ENCODE data around the gene PCSK6. TPM values are rescaled to one million over a fixed set of nuclear protein-coding genes. Genes with fewer than 3 reads are reported as not detected.
A peak's percentile ranks its signal among the peaks of the same experiment; 100 is the strongest.

The PCSK6 gene
- total and polyA plus RNA-seq, 5 experiments from 2014 or later = 0.04 to 6.7 (median 1.3) TPM

GRCh38 chr15:101329309-101329863 lies 160.1 kb downstream of the PCSK6 start:
- H3K36me3 Mint-ChIP-seq = peaks cover 0 to 6% (median 4%) of the 10 kb centered on the region in 3 donors
- no peak for DNase-seq
- H3K4me1 Mint-ChIP-seq = peaks cover 8 to 26% (median 13%) of the 10 kb centered on the region in 4 donors
- POLR2A ChIA-PET = no interaction called here
- H3K27ac Mint-ChIP-seq = no peak overlapping the region
- H3K4me3 Mint-ChIP-seq = no peak overlapping the region
- peaks cover 0 to 22% (median 7%) of the 10 kb centered on the region in 5 donors for H3K27me3 Mint-ChIP-seq
- no peak for ATAC-seq
- peaks cover 0 to 19% (median 8%) of the 10 kb centered on the region in 9 donors for H3K9me3 Mint-ChIP-seq

- DNase-seq (no peak), ATAC-seq (no peak)
- POLR2A ChIA-PET = no interaction called here
- H3K4me1 Mint-ChIP-seq = peaks cover under 1 to 17% (median 5%) of the 10 kb centered on the region in 4 donors
- H3K9me3 Mint-ChIP-seq = peaks cover 0 to 9% (median 3%) of the 10 kb centered on the region in 9 donors
- peaks cover 0 to 24% (median 14%) of the 10 kb centered on the region in 5 donors for H3K27me3 Mint-ChIP-seq
- peak overlapping the region in 1 of 10 donors; percentile 41 for H3K27ac Mint-ChIP-seq
- peak overlapping the region in 1 of 10 donors; percentile 54 for H3K4me3 Mint-ChIP-seq
- H3K36me3 Mint-ChIP-seq = peaks cover 0 to 2% (median 0%) of the 10 kb centered on the region in 3 donors
These were observed 161.5 kb downstream of the PCSK6 start for GRCh38 chr15:101328001-101328400.

GRCh38 chr15:101327147-101327740 lies 162.3 kb downstream of the PCSK6 start:
- POLR2A ChIA-PET = no interaction called here
- Mint-ChIP-seq H3K4me1 (peaks cover 0 to 9% (median 2%) of the 10 kb centered on the region in 4 donors), H3K9me3 (peaks cover 0 to 4% (median 0%) of the 10 kb centered on the region in 9 donors), H3K36me3 (no peaks in the 10 kb centered on the region), H3K27me3 (peaks cover 0 to 24% (median 14%) of the 10 kb centered on the region in 5 donors), H3K4me3 (no peak overlapping the region), H3K27ac (no peak overlapping the region)
- ATAC-seq (no peak), DNase-seq (no peak)

- POLR2A ChIA-PET = no interaction called here
These were observed 162.9 kb downstream of the PCSK6 start for GRCh38 chr15:101326462-101327146.

GRCh38 chr15:101326026-101326315 lies 163.5 kb downstream of the PCSK6 start:
- ATAC-seq (no peak), DNase-seq (no peak)
- no peak overlapping the region for H3K4me3 Mint-ChIP-seq
- H3K36me3 Mint-ChIP-seq = peaks cover 0 to 3% (median 0%) of the 10 kb centered on the region in 3 donors
- POLR2A ChIA-PET = no interaction called here
- H3K4me1 Mint-ChIP-seq = peaks cover 4 to 6% (median 5%) of the 10 kb centered on the region in 4 donors
- peaks cover 0 to 28% (median 14%) of the 10 kb centered on the region in 5 donors for H3K27me3 Mint-ChIP-seq
- H3K9me3 Mint-ChIP-seq = peaks cover 0 to 3% (median 0%) of the 10 kb centered on the region in 9 donors
- H3K27ac Mint-ChIP-seq = no peak overlapping the region

More at GRCh38 chr15:101326462-101327146, 162.9 kb downstream of the PCSK6 start:
- H3K36me3 Mint-ChIP-seq = peaks cover 0 to 3% (median 0%) of the 10 kb centered on the region in 3 donors
- DNase-seq (no peak), ATAC-seq (no peak)
- no peak overlapping the region for H3K27ac Mint-ChIP-seq
- H3K27me3 Mint-ChIP-seq = peaks cover 0 to 26% (median 14%) of the 10 kb centered on the region in 5 donors
- H3K9me3 Mint-ChIP-seq = peaks cover 0 to 4% (median 0%) of the 10 kb centered on the region in 9 donors
- peaks cover 0 to 5% (median 2%) of the 10 kb centered on the region in 4 donors for H3K4me1 Mint-ChIP-seq
- H3K4me3 Mint-ChIP-seq = no peak overlapping the region

GRCh38 chr15:101325263-101326025 lies 164.1 kb downstream of the PCSK6 start:
- POLR2A ChIA-PET = no interaction called here
- Mint-ChIP-seq H3K27ac (no peak overlapping the region), H3K36me3 (peaks cover 0 to 3% (median 0%) of the 10 kb centered on the region in 3 donors), H3K9me3 (no peaks in the 10 kb centered on the region), H3K4me1 (peaks cover 8 to 10% (median 9%) of the 10 kb centered on the region in 4 donors), H3K4me3 (no peak overlapping the region), H3K27me3 (peaks cover 0 to 30% (median 14%) of the 10 kb centered on the region in 5 donors)
- DNase-seq = no peak
- no peak for ATAC-seq

- peaks cover 7 to 16% (median 14%) of the 10 kb centered on the region in 4 donors for H3K4me1 Mint-ChIP-seq
- no peak for DNase-seq
- H3K9me3 Mint-ChIP-seq = no peaks in the 10 kb centered on the region
- no peak overlapping the region for H3K4me3 Mint-ChIP-seq
- POLR2A ChIA-PET = no interaction called here
- H3K36me3 Mint-ChIP-seq = peaks cover 0 to 3% (median 0%) of the 10 kb centered on the region in 3 donors
- peak overlapping the region in 1 of 10 donors; percentile 44 for H3K27ac Mint-ChIP-seq
- ATAC-seq = no peak
- H3K27me3 Mint-ChIP-seq = peaks cover 0 to 26% (median 14%) of the 10 kb centered on the region in 5 donors
These were observed 164.9 kb downstream of the PCSK6 start for GRCh38 chr15:101324524-101325177.

- Mint-ChIP-seq H3K27me3 (peaks cover 0 to 29% (median 14%) of the 10 kb centered on the region in 5 donors), H3K4me1 (peaks cover 9 to 16% (median 14%) of the 10 kb centered on the region in 4 donors)
- POLR2A ChIA-PET = no interaction called here
These were observed 165.5 kb downstream of the PCSK6 start for GRCh38 chr15:101323793-101324523.

GRCh38 chr15:101322854-101323477 lies 166.5 kb downstream of the PCSK6 start:
- Mint-ChIP-seq H3K9me3 (no peaks in the 10 kb centered on the region), H3K27me3 (peaks cover 0 to 24% (median 13%) of the 10 kb centered on the region in 5 donors)
- POLR2A ChIA-PET = no interaction called here

More at GRCh38 chr15:101323793-101324523, 165.5 kb downstream of the PCSK6 start:
- DNase-seq = no peak
- H3K9me3 Mint-ChIP-seq = no peaks in the 10 kb centered on the region
- peaks cover 0 to 3% (median 0%) of the 10 kb centered on the region in 3 donors for H3K36me3 Mint-ChIP-seq
- H3K27ac Mint-ChIP-seq = no peak overlapping the region
- H3K4me3 Mint-ChIP-seq = no peak overlapping the region
- no peak for ATAC-seq

GRCh38 chr15:101322016-101322695 lies 167.4 kb downstream of the PCSK6 start:
- Mint-ChIP-seq H3K36me3 (peaks cover 0 to 3% (median 0%) of the 10 kb centered on the region in 3 donors), H3K9me3 (no peaks in the 10 kb centered on the region), H3K27me3 (peaks cover 0 to 24% (median 13%) of the 10 kb centered on the region in 5 donors), H3K4me1 (peaks cover 9 to 16% (median 14%) of the 10 kb centered on the region in 4 donors), H3K27ac (peak overlapping the region in 3 of 10 donors; percentile 35 to 94 (median 43)), H3K4me3 (no peak overlapping the region)
- ATAC-seq (no peak), DNase-seq (no peak)
- POLR2A ChIA-PET = no interaction called here

More at GRCh38 chr15:101322854-101323477, 166.5 kb downstream of the PCSK6 start:
- peaks cover 0 to 3% (median 0%) of the 10 kb centered on the region in 3 donors for H3K36me3 Mint-ChIP-seq
- no peak overlapping the region for H3K27ac Mint-ChIP-seq
- ATAC-seq (no peak), DNase-seq (no peak)
- H3K4me1 Mint-ChIP-seq = peaks cover 9 to 16% (median 14%) of the 10 kb centered on the region in 4 donors
- H3K4me3 Mint-ChIP-seq = no peak overlapping the region

Measured in naive thymus-derived CD8-positive, alpha-beta T cell (primary cell).